Skin of body (tissue), 3 donors: ENCODE results near the gene DEFB108B. TPM values are rescaled to one million over a fixed set of nuclear protein-coding genes. Genes with fewer than 3 reads are reported as not detected.
A peak's percentile ranks its signal among the peaks of the same experiment; 100 is the strongest.
"Not testable (repeated sequence)": the region's sequence is repeated elsewhere in the genome, so short reads cannot be mapped to it uniquely, and the experiment has no call there.

ENCODE experiments used
- DNase-seq: peaks from one replicate; lab custom pipeline; 2025; lab: John Stamatoyannopoulos, UW
- small RNA-seq: library from RNA; depleted of rRNA; stranded (forward); fragments of <200 nt; gene quantifications from one replicate; pipeline ENCODE3, GENCODE V24; 2014; ENCODE audit warnings: low replicate concordance
- total RNA-seq: library from RNA; depleted of rRNA; stranded (reverse); fragments of >200 nt; gene quantifications from one replicate; pipeline ENCODE4 v1.2.3, GENCODE V29; 2014

DEFB108B gene
- total RNA-seq, 1 donor from 2014 or later = not detected

DNA sequence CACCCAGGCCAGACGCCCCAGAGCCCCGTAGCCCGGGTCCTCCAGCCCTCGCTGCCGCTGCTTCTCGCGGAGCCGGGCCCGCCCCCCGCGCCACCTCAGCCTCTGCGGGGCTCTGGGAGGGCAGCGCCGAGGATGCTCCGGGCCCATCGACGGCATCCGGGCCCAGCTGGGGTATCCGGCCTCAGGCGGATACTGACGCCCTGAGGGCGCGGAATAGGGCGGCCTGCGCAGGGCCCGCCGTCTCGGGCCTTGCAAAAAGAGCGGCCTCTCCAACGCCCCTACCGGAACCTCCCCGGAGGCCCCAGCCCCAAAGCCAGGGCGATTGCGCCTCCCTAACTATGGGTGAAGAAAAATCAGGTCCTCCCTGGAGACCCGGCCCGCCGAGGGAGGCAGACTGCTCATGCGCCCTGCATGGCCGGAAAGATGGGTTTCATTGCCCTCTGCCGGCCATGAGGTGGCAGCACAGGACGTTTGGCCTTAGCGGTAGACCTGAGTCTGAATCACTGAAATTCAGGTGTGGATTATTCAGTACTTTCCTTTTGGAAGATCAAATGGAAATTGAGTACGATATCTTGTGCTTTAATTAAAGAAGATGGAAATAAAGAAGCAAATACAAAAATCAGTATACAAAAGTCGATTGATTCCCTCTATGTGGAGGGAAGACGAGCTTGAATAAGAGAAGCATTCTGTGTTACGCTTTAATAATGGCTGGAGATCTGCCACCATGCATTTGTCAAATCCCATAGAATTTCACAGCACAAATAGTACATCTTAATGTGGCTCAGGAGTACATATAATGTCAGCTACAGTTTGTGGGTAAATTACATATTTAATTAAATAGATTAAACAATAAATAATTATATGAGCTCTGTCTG is 19.3 kb upstream of the DEFB108B start:
- DNase-seq = peak; percentile 24

DNA sequence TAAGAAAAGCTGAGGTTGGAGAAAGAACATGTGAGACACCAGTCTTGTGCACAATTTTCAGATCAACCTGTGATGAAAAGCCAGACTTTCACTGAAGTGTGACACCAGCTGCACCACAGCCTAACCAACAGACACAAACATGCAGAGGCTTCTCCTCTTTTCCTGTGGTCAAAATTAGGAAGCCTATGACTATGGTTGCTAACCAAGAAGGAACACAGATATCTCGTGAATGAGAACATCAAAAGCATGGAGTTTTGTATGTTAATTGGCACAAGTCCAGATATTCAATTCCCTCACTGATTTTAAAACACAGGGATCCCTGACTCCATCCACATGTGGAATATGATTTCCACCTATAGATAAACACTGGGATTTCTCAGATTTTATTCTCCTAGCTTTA is 11.5 kb upstream of the DEFB108B start:
- DNase-seq = not testable (repeated sequence)

DNA sequence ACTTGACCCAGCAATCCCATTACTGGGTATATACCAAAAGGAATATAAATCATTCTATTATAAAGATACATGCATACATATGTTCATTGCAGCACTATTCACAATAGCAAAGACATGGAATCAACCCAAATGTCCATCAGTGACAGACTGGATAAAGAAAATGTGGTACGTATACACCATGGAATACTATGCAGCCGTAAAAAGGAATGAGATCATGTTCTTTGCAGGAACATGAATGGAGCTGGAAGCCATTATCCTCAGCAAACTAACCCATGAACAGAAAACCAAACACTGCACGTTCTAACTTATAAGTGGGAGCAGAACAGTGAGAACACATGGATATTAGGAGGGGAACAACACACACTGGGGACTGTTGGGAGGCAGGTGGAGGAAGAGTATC is 3.8 kb upstream of the DEFB108B start:
- DNase-seq = not testable (repeated sequence)

- DNase-seq = not testable (repeated sequence)
Observed at GRCh38 chr11:71829686-71830085, 3.3 kb upstream of the DEFB108B start.

- not testable (repeated sequence) for DNase-seq
Observed at GRCh38 chr11:71842720-71843119, 9.7 kb downstream of the DEFB108B start.

DNA sequence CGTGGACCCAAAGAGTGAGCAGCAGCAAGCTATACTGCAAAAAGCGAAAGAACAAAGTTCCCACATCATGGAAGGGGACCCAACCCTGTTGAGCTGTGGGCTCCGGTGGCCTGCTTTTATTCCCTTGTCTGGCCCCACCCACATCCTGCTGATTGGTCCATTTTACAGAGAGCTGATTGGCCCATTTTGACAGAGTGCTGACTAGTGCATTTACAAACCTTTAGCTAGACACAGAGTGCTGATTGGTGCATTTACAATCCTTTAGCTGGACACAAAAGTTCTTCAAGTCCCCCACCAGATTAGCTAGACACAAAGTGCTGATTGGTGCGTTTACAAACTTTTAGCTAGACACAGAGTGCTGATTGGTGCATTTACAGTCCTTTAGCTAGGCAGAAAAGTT is 10.4 kb downstream of the DEFB108B start:
- DNase-seq = not testable (repeated sequence)

- DNase-seq = no peak
Observed at GRCh38 chr11:71843858-71844257, 10.9 kb downstream of the DEFB108B start.

GRCh38 chr11:71853895-71854294 is 20.9 kb downstream of the DEFB108B start:
- DNase-seq = not testable (repeated sequence)

GRCh38 chr11:71855880-71856279 is 22.9 kb downstream of the DEFB108B start:
- DNase-seq = not testable (repeated sequence)

- DNase-seq = not testable (repeated sequence)
Observed at GRCh38 chr11:71860835-71861234, 27.8 kb downstream of the DEFB108B start.

GRCh38 chr11:71863978-71864627 is 31.1 kb downstream of the DEFB108B start:
- not testable (repeated sequence) for DNase-seq

DNA sequence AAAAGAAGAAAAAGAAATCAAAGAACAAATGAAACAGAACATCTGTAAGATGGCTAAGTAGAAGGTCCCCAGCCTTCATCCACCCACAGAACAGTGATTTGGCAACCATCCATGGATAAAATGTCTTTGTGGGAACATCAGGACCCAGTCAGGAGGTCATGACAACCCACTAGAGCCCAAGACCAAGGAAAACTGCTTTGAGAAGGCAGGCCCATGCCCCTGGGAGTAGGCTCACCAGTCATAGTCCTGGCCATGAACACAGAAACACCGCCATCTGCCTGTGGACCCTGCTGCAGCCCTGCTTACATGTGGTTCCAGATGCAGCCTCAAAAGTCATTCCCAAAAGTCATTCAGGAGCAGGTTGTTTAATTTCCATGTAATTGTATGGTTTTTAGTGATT is 34.2 kb downstream of the DEFB108B start:
- DNase-seq = not testable (repeated sequence)

DNA sequence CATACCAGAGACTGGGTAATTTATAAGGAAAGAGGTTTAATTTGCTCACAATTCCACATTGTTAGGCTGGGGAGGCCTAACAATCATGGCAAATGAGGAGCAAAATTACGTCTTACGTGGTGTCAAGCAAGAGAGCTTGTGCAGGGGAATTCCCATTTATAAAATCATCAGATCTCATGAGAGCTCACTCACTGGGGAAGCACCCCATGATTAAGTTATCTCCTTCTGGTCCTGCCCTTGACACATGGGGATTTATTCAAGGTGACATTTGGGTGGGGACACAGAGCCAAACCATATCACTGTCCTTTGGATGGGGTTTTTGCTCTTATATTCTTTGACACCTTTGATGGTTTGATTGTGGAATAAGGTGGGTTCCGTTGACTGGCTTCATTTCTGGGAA is 36.9 kb downstream of the DEFB108B start:
- not testable (repeated sequence) for DNase-seq

GRCh38 chr11:71870661-71871060 is 37.7 kb downstream of the DEFB108B start:
- not testable (repeated sequence) for DNase-seq

- DNase-seq = not testable (repeated sequence)
Observed at GRCh38 chr11:71876262-71876661, 43.3 kb downstream of the DEFB108B start.

DNA sequence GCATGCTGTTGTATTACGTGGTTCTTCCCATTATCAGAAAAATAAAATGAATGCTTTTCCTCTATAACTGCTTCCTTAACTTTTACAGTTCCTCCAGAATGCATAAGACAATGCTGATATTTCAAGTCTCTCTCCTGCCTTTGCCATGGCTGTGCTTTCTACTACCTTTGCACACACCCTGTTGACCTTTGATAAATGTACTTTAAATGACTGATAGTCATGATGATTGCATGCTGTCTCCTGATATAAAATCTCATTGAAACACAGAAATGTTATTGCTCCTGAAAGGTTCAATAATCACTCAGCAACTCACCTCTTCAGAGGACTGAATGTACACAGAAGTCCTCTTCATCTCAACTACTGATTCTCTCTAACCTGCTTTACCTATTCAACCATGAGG is 45.1 kb downstream of the DEFB108B start, which contains the start of gene DEFB131B:
TSS of gene DEFB131B (plus strand) at position 395 of the 400 bp plus-strand sequence. CDS start at position 395, 0 bp downstream.
- DNase-seq = not testable (repeated sequence)

DNA sequence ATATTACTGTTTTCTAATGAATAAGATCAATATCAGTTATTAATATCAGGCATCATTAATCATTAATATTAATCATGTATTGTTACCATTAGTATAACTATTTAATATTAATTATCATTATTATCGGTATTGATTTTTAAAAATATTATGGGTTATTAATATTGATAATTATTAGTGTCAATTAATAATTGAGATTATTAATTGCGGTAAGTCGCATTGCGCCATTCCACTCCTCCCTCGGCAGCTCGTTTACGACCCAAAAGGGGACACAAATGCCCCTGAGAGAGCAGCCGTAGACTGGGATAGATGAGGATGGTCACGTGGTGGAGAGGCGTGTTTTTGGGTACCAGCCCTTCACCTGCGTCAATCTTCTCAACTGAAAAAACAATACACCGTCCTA is 52.8 kb downstream of the DEFB108B start:
- DNase-seq = not testable (repeated sequence)

Small RNA genes lying within 50 kb of the gene (small RNA-seq; reads per million reads assigned to genes)
- gene RNA5SP342 = not detected

Other genes starting within 250 kb of the DEFB108B start
- gene DEFB131B, start 45.3 kb downstream of the DEFB108B start, total RNA-seq = not detected
- gene XNDC1N, start 95.4 kb downstream of the DEFB108B start, total RNA-seq = 14.1 TPM
- gene RNF121, start 95.8 kb downstream of the DEFB108B start, total RNA-seq = 23.7 TPM
- 3.7 TPM for gene IL18BP, start 165.7 kb downstream of the DEFB108B start, total RNA-seq
- 191 TPM for gene NUMA1, start 247.3 kb downstream of the DEFB108B start, total RNA-seq
- gene LRRC51, start 247.7 kb downstream of the DEFB108B start, total RNA-seq = 2.4 TPM